Hepatocyte (in vitro differentiated cells): ENCODE measurements around the gene ITGBL1.
A peak's percentile ranks its signal among the peaks of the same experiment; 100 is the strongest.

Experiments used
- EZH2 ChIP-seq: fragments of 200-600 bp; sonication (generic); IDR thresholded peaks from 2 replicates; pipeline ENCODE4 v1.6.1; 2016; ENCODE audit warnings: antibody characterized with exemption, mild to moderate bottlenecking, borderline replicate concordance
- EZH2phosphoT487 ChIP-seq: fragments of 200-600 bp; sonication (generic); IDR thresholded peaks from one replicate; pipeline ENCODE4 v1.6.1; 2018; ENCODE audit warnings: antibody characterized with exemption, mild to moderate bottlenecking, low read depth, moderate library complexity; ENCODE audit not compliant: unreplicated experiment, severe bottlenecking
- TF ChIP-seq, protein P1 (sequence below): fragments of 200-600 bp; sonication (generic); IDR thresholded peaks from 2 replicates; pipeline ENCODE4 v1.5.1; 2016; ENCODE audit warnings: antibody characterized with exemption, mild to moderate bottlenecking; ENCODE audit not compliant: poor library complexity

DNA sequence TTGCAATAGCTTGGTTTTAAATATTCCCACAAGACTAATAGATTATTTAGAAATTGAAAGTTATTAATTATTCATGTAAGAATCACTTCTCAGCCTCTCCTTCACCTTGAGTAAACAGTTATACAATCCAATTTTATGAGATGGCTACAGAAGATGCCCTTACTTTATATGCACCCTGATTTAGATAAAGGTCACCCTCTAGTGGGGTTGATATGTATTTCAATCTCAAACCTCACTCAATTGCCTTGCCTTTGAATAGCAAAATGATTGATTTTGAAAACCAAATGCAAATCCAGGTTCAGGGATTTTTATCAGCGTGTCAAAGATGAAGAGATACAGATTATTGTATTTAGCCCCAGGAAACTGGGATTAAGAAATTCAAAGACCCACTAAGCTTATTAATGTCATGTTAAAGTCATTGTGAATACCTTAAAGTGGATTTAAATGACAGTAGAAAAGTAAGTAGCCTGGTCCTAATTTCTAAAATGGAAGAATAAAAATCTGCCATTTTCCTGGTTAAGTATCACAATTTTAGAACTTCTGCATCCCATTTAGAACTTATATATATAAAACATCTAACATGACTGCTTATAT, 305.1 kb downstream of the ITGBL1 start:
- TF ChIP-seq, protein P1, sequence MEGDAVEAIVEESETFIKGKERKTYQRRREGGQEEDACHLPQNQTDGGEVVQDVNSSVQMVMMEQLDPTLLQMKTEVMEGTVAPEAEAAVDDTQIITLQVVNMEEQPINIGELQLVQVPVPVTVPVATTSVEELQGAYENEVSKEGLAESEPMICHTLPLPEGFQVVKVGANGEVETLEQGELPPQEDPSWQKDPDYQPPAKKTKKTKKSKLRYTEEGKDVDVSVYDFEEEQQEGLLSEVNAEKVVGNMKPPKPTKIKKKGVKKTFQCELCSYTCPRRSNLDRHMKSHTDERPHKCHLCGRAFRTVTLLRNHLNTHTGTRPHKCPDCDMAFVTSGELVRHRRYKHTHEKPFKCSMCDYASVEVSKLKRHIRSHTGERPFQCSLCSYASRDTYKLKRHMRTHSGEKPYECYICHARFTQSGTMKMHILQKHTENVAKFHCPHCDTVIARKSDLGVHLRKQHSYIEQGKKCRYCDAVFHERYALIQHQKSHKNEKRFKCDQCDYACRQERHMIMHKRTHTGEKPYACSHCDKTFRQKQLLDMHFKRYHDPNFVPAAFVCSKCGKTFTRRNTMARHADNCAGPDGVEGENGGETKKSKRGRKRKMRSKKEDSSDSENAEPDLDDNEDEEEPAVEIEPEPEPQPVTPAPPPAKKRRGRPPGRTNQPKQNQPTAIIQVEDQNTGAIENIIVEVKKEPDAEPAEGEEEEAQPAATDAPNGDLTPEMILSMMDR: peak; percentile 57
- TF ChIP-seq EZH2 (no peak), EZH2phosphoT487 (no peak)
